Measurements from ENCODE around the gene MYO10. TPM values are rescaled to one million over a fixed set of nuclear protein-coding genes. Genes with fewer than 3 reads are reported as not detected.
A peak's percentile ranks its signal among the peaks of the same experiment; 100 is the strongest.

MYO10 gene
- total RNA-seq, 1 donor from 2014 or later, result 80.2 TPM

DNA sequence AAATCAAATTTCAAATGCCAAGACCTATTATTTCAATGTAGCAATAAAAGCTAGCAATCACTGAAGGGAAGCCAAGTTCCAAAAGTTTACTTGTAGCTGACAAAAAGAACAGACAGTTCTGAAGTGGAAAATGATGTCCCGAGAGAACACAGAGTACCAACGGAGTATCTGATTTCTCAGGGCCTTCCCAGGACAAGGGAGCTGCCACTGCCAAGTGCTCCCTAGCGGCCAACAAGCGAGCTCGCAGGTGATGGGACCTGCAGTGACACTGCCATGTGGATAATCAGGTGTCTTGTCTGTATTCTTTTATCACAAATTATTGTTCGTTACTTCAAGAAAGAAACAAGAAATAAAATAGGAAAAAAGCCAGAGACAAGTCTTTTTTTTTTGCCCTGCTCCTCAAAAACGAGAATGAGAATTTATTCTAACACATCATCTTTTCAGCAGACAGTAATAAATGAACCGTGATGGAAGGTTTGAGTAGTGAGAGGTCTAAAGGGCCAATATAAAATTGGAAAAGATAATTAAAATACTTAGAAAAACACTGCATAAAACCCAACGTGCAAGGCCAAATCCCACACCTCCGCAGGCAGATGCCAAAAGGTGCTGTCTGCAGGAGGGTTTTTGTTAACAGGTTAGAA lies 159.4 kb downstream of the MYO10 start:
- no peaks in the 10 kb centered on the region for H3K9me3 Mint-ChIP-seq (ENCODE audit: unreplicated experiment)
- TF ChIP-seq EZH2 (IDR thresholded peaks at IDR 0.05; ENCODE audit: insufficient read depth, low read length), result no peak
- TF ChIP-seq, protein P1, sequence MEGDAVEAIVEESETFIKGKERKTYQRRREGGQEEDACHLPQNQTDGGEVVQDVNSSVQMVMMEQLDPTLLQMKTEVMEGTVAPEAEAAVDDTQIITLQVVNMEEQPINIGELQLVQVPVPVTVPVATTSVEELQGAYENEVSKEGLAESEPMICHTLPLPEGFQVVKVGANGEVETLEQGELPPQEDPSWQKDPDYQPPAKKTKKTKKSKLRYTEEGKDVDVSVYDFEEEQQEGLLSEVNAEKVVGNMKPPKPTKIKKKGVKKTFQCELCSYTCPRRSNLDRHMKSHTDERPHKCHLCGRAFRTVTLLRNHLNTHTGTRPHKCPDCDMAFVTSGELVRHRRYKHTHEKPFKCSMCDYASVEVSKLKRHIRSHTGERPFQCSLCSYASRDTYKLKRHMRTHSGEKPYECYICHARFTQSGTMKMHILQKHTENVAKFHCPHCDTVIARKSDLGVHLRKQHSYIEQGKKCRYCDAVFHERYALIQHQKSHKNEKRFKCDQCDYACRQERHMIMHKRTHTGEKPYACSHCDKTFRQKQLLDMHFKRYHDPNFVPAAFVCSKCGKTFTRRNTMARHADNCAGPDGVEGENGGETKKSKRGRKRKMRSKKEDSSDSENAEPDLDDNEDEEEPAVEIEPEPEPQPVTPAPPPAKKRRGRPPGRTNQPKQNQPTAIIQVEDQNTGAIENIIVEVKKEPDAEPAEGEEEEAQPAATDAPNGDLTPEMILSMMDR (IDR thresholded peaks at IDR 0.05; ENCODE audit: insufficient read depth, low read depth, low read length), result peak; percentile 14
- peaks cover 18% of the 10 kb centered on the region for H3K36me3 ChIP-seq (ENCODE audit: insufficient read depth, low read length)
- H3K36me3 Mint-ChIP-seq (ENCODE audit: low read depth, unreplicated experiment), result peaks cover 14% of the 10 kb centered on the region
- H3K4me3 ChIP-seq (ENCODE audit: insufficient read depth, low read depth, low read length), result no peak overlapping the region
- no peak for DNase-seq (ENCODE audit: low read depth)
- peaks cover 5% of the 10 kb centered on the region for H3K4me1 Mint-ChIP-seq (ENCODE audit: low read depth, unreplicated experiment)
- no peak for FAIRE-seq
- H3K79me2 ChIP-seq (ENCODE audit: insufficient read depth, low read length), result peaks cover 33% of the 10 kb centered on the region
- H3K4me2 ChIP-seq (ENCODE audit: low read length), result no peak overlapping the region
- H2AFZ ChIP-seq (ENCODE audit: low read depth, low read length), result no peak overlapping the region
- H3K4me3 Mint-ChIP-seq (ENCODE audit: unreplicated experiment), result no peak overlapping the region
- H3K27ac Mint-ChIP-seq (ENCODE audit: unreplicated experiment), result no peak overlapping the region
- H4K20me1 ChIP-seq (ENCODE audit: insufficient read depth, low read length), result no peaks in the 10 kb centered on the region
- no peaks in the 10 kb centered on the region for H3K27me3 ChIP-seq (ENCODE audit: insufficient read depth, low read length)
- no peak overlapping the region for H3K9ac ChIP-seq (ENCODE audit: low read length)
- no peaks in the 10 kb centered on the region for H3K27me3 Mint-ChIP-seq (ENCODE audit: low read depth, unreplicated experiment)
- H3K4me1 ChIP-seq (ENCODE audit: insufficient read depth, low read length), result peaks cover 6% of the 10 kb centered on the region
- H3K27ac ChIP-seq (ENCODE audit: low read depth, low read length), result no peak overlapping the region
- no peaks in the 10 kb centered on the region for H3K9me3 ChIP-seq (ENCODE audit: insufficient read depth, low read depth, low read length)

GRCh38 chr5:16774806-16775205 lies 161.3 kb downstream of the MYO10 start:
- FAIRE-seq (no peak), DNase-seq (ENCODE audit: low read depth) (no peak)
- Mint-ChIP-seq H3K27ac (ENCODE audit: unreplicated experiment) (peak overlapping the region; percentile 5), H3K27me3 (ENCODE audit: low read depth, unreplicated experiment) (no peaks in the 10 kb centered on the region), H3K36me3 (ENCODE audit: low read depth, unreplicated experiment) (peaks cover 16% of the 10 kb centered on the region), H3K4me1 (ENCODE audit: low read depth, unreplicated experiment) (peaks cover 5% of the 10 kb centered on the region), H3K9me3 (ENCODE audit: unreplicated experiment) (no peaks in the 10 kb centered on the region), H3K4me3 (ENCODE audit: unreplicated experiment) (no peak overlapping the region)
- Histone ChIP-seq H3K4me2 (ENCODE audit: low read length) (no peak overlapping the region), H3K4me1 (ENCODE audit: insufficient read depth, low read length) (peaks cover 6% of the 10 kb centered on the region), H3K79me2 (ENCODE audit: insufficient read depth, low read length) (peaks cover 29% of the 10 kb centered on the region), H3K27ac (ENCODE audit: low read depth, low read length) (no peak overlapping the region), H3K36me3 (ENCODE audit: insufficient read depth, low read length) (peaks cover 23% of the 10 kb centered on the region), H2AFZ (ENCODE audit: low read depth, low read length) (no peak overlapping the region), H4K20me1 (ENCODE audit: insufficient read depth, low read length) (no peaks in the 10 kb centered on the region), H3K27me3 (ENCODE audit: insufficient read depth, low read length) (no peaks in the 10 kb centered on the region), H3K4me3 (ENCODE audit: insufficient read depth, low read depth, low read length) (no peak overlapping the region), H3K9ac (ENCODE audit: low read length) (no peak overlapping the region), H3K9me3 (ENCODE audit: insufficient read depth, low read depth, low read length) (no peaks in the 10 kb centered on the region)
- TF ChIP-seq, protein P1 (IDR thresholded peaks at IDR 0.05; ENCODE audit: insufficient read depth, low read depth, low read length), result no peak
- TF ChIP-seq EZH2 (IDR thresholded peaks at IDR 0.05; ENCODE audit: insufficient read depth, low read length), result no peak

DNA sequence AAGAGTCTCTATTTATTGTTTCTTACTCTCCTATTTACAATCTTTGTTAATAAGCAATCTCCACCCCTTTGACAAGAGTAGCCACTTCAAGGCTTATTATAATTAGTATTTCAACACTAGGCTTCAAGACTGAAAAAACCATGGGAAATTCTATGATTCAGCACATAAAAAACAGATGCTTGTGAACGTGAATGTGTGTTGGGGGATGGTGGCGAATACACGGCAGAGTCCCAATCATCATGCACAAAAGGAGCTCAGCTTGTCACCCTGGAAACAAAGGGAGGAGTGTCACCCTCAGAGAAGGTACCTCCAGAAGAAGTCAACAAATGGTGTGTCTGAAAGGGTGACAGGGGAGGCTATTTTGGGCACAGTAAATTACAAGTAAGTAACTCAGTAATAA lies 162.1 kb downstream of the MYO10 start:
- Histone ChIP-seq H3K4me2 (ENCODE audit: low read length) (no peak overlapping the region), H3K79me2 (ENCODE audit: insufficient read depth, low read length) (peaks cover 30% of the 10 kb centered on the region), H3K9me3 (ENCODE audit: insufficient read depth, low read depth, low read length) (no peaks in the 10 kb centered on the region), H3K36me3 (ENCODE audit: insufficient read depth, low read length) (peaks cover 21% of the 10 kb centered on the region), H3K27ac (ENCODE audit: low read depth, low read length) (peak overlapping the region; percentile 1), H4K20me1 (ENCODE audit: insufficient read depth, low read length) (no peaks in the 10 kb centered on the region), H2AFZ (ENCODE audit: low read depth, low read length) (no peak overlapping the region), H3K9ac (ENCODE audit: low read length) (no peak overlapping the region), H3K4me3 (ENCODE audit: insufficient read depth, low read depth, low read length) (no peak overlapping the region), H3K27me3 (ENCODE audit: insufficient read depth, low read length) (no peaks in the 10 kb centered on the region), H3K4me1 (ENCODE audit: insufficient read depth, low read length) (peaks cover 6% of the 10 kb centered on the region)
- H3K27ac Mint-ChIP-seq (ENCODE audit: unreplicated experiment), result no peak overlapping the region
- no peak for TF ChIP-seq EZH2 (IDR thresholded peaks at IDR 0.05; ENCODE audit: insufficient read depth, low read length)
- TF ChIP-seq, protein P1 (IDR thresholded peaks at IDR 0.05; ENCODE audit: insufficient read depth, low read depth, low read length), result no peak
- peak; percentile 6 for DNase-seq (ENCODE audit: low read depth)
- no peak for FAIRE-seq
- H3K9me3 Mint-ChIP-seq (ENCODE audit: unreplicated experiment), result no peaks in the 10 kb centered on the region
- H3K27me3 Mint-ChIP-seq (ENCODE audit: low read depth, unreplicated experiment), result no peaks in the 10 kb centered on the region
- H3K4me1 Mint-ChIP-seq (ENCODE audit: low read depth, unreplicated experiment), result peaks cover 5% of the 10 kb centered on the region
- no peak overlapping the region for H3K4me3 Mint-ChIP-seq (ENCODE audit: unreplicated experiment)
- peaks cover 12% of the 10 kb centered on the region for H3K36me3 Mint-ChIP-seq (ENCODE audit: low read depth, unreplicated experiment)
